Upper lobe of left lung (tissue), 6 donors: ENCODE results near the gene RAB11FIP3. TPM values are rescaled to one million over a fixed set of nuclear protein-coding genes. Genes with fewer than 3 reads are reported as not detected.

Experiments used
- ATAC-seq, 2 donors: fragments of 200-7000 bp; cut with Tn5 transposase; one replicate each; pipeline ENCODE4 v1.9.1; 2022; ENCODE audit warnings: mild to moderate bottlenecking in 2 of 2, moderate library complexity in 2 of 2; ENCODE audit not compliant: low FRiP score in 2 of 2
- DNase-seq, 2 donors: peaks; one replicate each; pipeline ENCODE4 v3.0.0-alpha.2; 2019 to 2020
- H3K27ac ChIP-seq, 4 donors: fragments of 200-600 bp; sonication (generic); one replicate each; pipeline ENCODE4 v1.5.1; 2016 to 2019
- H3K27me3 ChIP-seq, 4 donors: fragments of 200-600 bp; sonication (generic); one replicate each; pipeline ENCODE4 v1.5.1; 2017 to 2019
- H3K36me3 ChIP-seq, 4 donors: fragments of 200-600 bp; sonication (generic); one replicate each; pipeline ENCODE4 v1.5.1; 2016 to 2019
- H3K4me1 ChIP-seq, 4 donors: fragments of 200-600 bp; sonication (generic); one replicate each; pipeline ENCODE4 v1.5.1; 2018 to 2019
- H3K4me3 ChIP-seq, 4 donors: fragments of 200-600 bp; sonication (generic); one replicate each; pipeline ENCODE4 v1.5.1; 2017 to 2019; ENCODE audit warnings: mild to moderate bottlenecking in 2 of 4, moderate library complexity in 1 of 4
- H3K9me3 ChIP-seq, 4 donors: fragments of 200-600 bp; sonication (generic); one replicate each; pipeline ENCODE4 v1.5.1; 2018 to 2019
- EP300 ChIP-seq, 4 donors: sonication (generic); formaldehyde crosslinking; IDR thresholded peaks; one replicate each; pipeline ENCODE4 v1.5.1; 2017; ENCODE audit warnings: antibody characterized with exemption in 4 of 4, control low read depth in 2 of 4
- POLR2A ChIP-seq, 4 donors: fragments of 450-650 bp; IDR thresholded peaks; one replicate each; pipeline ENCODE4 v1.5.1; 2016 to 2017; ENCODE audit warnings: antibody characterized with exemption in 4 of 4, mild to moderate bottlenecking in 2 of 4
- POLR2AphosphoS5 ChIP-seq, 2 donors: sonication (generic); formaldehyde crosslinking; IDR thresholded peaks; one replicate each; pipeline ENCODE4 v1.5.1; 2017; ENCODE audit warnings: antibody characterized with exemption in 2 of 2
- WGBS, 2 donors: methylation state at CpG; one replicate each; pipeline ENCODE4 v1.1.5; 2017 to 2018; 5-methylcytosine and 5-hydroxymethylcytosine counted together
- total RNA-seq, 6 donors: library from RNA; depleted of rRNA in 4 of 6; stranded (reverse); fragments of >200 nt in 4 of 6; gene quantifications; one replicate each; pipeline versions ENCODE4 v1.1.0 to v1.2.1, GENCODE V29; 2016 to 2021
- TF ChIP-seq, protein P1 (sequence below), 6 experiments: fragments of 450-650 bp in 4 of 6; fragments of 200-600 bp in 2 of 6; sonication (generic) in 2 of 6; IDR thresholded peaks; one replicate each; pipeline ENCODE4 v1.5.1; 2016 to 2019; ENCODE audit warnings: antibody characterized with exemption in 6 of 6
- donor health status: DM: no; HTN: no; CAD: no; lungs with moderate emphysema.
- donor health status: DM: no; HTN: yes; CAD: no; lungs with severe emphysema.

Gene RAB11FIP3
- total RNA-seq, 6 donors from 2014 or later, result 38.9 to 95.3 (median 43.8) TPM

DNA sequence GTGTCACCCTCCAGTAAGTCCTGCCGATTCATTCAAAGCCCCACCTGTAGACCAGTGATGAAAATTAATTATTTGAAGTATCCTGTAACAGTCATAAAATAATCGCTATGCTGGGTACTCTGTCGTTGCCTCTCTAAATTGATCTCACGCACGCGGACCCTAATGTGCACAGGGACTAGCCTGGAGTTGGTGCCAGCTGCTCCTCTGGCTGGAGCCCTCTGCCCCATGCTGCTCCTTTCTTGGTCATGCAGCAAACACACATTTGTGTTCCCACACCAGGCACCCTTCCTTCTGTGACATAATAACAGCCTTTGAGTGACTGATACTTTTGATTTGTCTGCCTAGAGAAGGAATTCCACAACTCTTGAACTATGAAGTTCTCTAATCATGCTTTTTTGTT is 16.0 kb downstream of the RAB11FIP3 start:
- Histone ChIP-seq H3K9me3 (no peaks in the 10 kb centered on the region), H3K27me3 (no peaks in the 10 kb centered on the region), H3K4me1 (peaks cover 0 to 6% (median 0%) of the 10 kb centered on the region in 4 donors), H3K36me3 (peaks cover 0 to 3% (median 0%) of the 10 kb centered on the region in 4 donors), H3K27ac (no peak overlapping the region), H3K4me3 (no peak overlapping the region)
- DNase-seq (no peak), ATAC-seq (no peak)
- WGBS, 2 donors, result 95 to 97% methylated on average over 6 of the region's 6 CpGs
- TF ChIP-seq EP300 (IDR thresholded peaks at IDR 0.05) (no peak), POLR2AphosphoS5 (IDR thresholded peaks at IDR 0.05) (no peak), POLR2A (IDR thresholded peaks at IDR 0.05) (no peak)
- TF ChIP-seq, protein P1, sequence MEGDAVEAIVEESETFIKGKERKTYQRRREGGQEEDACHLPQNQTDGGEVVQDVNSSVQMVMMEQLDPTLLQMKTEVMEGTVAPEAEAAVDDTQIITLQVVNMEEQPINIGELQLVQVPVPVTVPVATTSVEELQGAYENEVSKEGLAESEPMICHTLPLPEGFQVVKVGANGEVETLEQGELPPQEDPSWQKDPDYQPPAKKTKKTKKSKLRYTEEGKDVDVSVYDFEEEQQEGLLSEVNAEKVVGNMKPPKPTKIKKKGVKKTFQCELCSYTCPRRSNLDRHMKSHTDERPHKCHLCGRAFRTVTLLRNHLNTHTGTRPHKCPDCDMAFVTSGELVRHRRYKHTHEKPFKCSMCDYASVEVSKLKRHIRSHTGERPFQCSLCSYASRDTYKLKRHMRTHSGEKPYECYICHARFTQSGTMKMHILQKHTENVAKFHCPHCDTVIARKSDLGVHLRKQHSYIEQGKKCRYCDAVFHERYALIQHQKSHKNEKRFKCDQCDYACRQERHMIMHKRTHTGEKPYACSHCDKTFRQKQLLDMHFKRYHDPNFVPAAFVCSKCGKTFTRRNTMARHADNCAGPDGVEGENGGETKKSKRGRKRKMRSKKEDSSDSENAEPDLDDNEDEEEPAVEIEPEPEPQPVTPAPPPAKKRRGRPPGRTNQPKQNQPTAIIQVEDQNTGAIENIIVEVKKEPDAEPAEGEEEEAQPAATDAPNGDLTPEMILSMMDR (IDR thresholded peaks at IDR 0.05), result no peak

DNA sequence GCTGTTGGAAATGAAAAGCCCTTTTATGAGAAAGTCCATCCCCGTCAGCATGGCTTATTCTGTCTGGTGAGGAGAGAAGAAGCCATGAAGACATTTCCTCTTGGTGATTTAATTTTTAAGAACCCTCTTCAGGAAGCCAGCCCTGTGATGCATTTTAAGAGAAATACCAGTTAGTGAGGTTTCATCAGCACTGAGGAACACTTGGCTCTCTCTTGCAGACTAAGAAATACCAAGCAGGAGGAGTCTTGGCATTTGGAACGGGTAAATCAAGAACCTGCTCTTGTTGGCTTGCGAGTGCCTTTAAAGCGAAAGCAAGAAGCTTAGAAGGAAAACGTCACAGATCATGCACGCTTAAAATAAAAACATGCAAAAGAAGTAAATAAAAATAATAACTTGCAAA is 17.5 kb downstream of the RAB11FIP3 start:
- H3K4me3 ChIP-seq, result no peak overlapping the region
- H3K27ac ChIP-seq, result no peak overlapping the region
- H3K36me3 ChIP-seq, result peaks cover 0 to 3% (median 0%) of the 10 kb centered on the region in 4 donors
- no peaks in the 10 kb centered on the region for H3K27me3 ChIP-seq
- H3K4me1 ChIP-seq, result peaks cover 0 to 6% (median 0%) of the 10 kb centered on the region in 4 donors
- ATAC-seq (no peak), DNase-seq (no peak)
- 79% methylated on average over 6 of the region's 6 CpGs for WGBS, 2 donors
- TF ChIP-seq POLR2A (IDR thresholded peaks at IDR 0.05) (no peak), EP300 (IDR thresholded peaks at IDR 0.05) (no peak), POLR2AphosphoS5 (IDR thresholded peaks at IDR 0.05) (no peak)
- TF ChIP-seq, protein P1 (IDR thresholded peaks at IDR 0.05), result no peak
- no peaks in the 10 kb centered on the region for H3K9me3 ChIP-seq

DNA sequence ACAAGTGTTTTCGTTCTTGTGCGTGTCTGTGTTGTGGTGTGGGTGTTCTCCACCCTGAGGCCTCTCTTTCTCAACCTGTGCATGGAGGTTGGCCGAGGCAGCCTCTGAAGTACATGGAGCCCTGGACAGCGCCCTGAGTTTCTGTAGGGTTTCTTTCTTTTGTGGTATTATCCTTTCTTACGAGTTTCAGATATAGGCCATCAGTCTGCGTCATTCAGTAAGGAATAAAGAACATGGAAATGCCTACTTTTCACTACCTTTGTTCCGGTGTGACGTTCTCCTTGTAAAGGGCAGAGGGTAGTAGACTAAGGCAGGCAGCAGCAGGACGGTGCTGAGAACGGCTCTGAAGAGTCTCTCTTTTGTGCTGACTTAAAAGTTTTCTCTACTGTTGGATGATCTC is 18.6 kb downstream of the RAB11FIP3 start:
- no peak for ATAC-seq
- Histone ChIP-seq H3K27ac (no peak overlapping the region), H3K9me3 (no peaks in the 10 kb centered on the region), H3K4me3 (no peak overlapping the region), H3K36me3 (peaks cover 0 to 3% (median 0%) of the 10 kb centered on the region in 4 donors), H3K27me3 (no peaks in the 10 kb centered on the region), H3K4me1 (peaks cover 0 to 6% (median 0%) of the 10 kb centered on the region in 4 donors)
- no peak for DNase-seq
- TF ChIP-seq POLR2AphosphoS5 (IDR thresholded peaks at IDR 0.05) (no peak), POLR2A (IDR thresholded peaks at IDR 0.05) (no peak), EP300 (IDR thresholded peaks at IDR 0.05) (no peak)
- TF ChIP-seq, protein P1 (IDR thresholded peaks at IDR 0.05), result no peak
- 91 to 92% methylated on average over 10 of the region's 10 CpGs for WGBS, 2 donors

DNA sequence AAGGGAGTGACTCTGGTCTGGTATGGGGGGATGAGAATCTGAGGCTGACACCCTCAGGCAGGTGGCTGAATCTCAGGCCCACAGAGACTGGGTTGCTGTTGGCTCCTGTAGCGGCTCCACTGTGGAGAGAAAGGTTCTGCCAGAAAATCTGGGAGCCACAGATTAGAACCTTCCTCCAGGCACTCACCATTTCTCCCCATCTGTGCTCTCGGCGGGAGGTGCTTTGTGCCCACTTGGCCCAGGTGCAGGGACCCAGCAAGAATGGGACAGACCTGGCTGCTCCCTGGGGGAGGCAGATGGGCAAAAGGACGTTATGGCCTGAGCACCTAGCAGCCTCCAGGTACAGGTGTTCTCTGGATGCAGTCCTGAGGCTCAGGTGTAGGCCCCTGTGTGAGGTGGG is 20.1 kb downstream of the RAB11FIP3 start:
- TF ChIP-seq POLR2A (IDR thresholded peaks at IDR 0.05) (no peak), EP300 (IDR thresholded peaks at IDR 0.05) (no peak), POLR2AphosphoS5 (IDR thresholded peaks at IDR 0.05) (no peak)
- TF ChIP-seq, protein P1 (IDR thresholded peaks at IDR 0.05), result no peak
- peaks cover 0 to 11% (median 2%) of the 10 kb centered on the region in 4 donors for H3K4me1 ChIP-seq
- ATAC-seq (no peak), DNase-seq (no peak)
- H3K36me3 ChIP-seq, result peaks cover 0 to 3% (median 0%) of the 10 kb centered on the region in 4 donors
- H3K9me3 ChIP-seq, result no peaks in the 10 kb centered on the region
- 84 to 92% methylated on average over 1 to 4 of the region's 4 CpGs for WGBS, 2 donors
- no peak overlapping the region for H3K27ac ChIP-seq
- H3K27me3 ChIP-seq, result no peaks in the 10 kb centered on the region
- H3K4me3 ChIP-seq, result no peak overlapping the region

DNA sequence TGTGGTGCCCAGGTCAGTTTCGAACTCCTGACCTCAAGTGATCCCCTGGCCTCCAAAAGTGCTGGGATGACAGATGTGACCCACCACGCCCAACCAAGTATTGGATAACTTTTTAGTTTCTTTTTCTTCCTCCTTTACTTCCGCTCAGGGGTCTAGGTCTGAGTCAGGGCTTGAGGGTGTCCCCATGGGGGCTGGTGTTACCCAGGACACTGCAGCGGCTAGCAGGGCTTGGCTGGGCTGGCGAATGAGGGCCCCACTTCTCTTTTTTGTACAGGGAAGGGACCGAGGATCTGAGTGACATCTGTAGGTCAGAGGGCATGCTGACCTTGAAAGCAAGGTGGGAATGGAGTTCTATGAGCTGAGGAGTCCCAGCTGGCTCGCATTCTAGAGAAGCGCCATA is 24.9 kb downstream of the RAB11FIP3 start:
- no peak for DNase-seq

More for the DNA sequence above, 24.9 kb downstream of the RAB11FIP3 start:
- no peak overlapping the region for H3K4me3 ChIP-seq
- TF ChIP-seq POLR2A (IDR thresholded peaks at IDR 0.05) (no peak), EP300 (IDR thresholded peaks at IDR 0.05) (no peak), POLR2AphosphoS5 (IDR thresholded peaks at IDR 0.05) (no peak)
- TF ChIP-seq, protein P1 (IDR thresholded peaks at IDR 0.05), result no peak
- H3K27me3 ChIP-seq, result no peaks in the 10 kb centered on the region
- 68 to 77% methylated on average over 7 to 8 of the region's 8 CpGs for WGBS, 2 donors
- peaks cover 0 to 12% (median 3%) of the 10 kb centered on the region in 4 donors for H3K4me1 ChIP-seq
- H3K9me3 ChIP-seq, result no peaks in the 10 kb centered on the region
- no peak for ATAC-seq
- no peaks in the 10 kb centered on the region for H3K36me3 ChIP-seq
- H3K27ac ChIP-seq, result no peak overlapping the region
